HepG2 (cell line): Measurements from ENCODE around the gene SLC35F6. TPM values are rescaled to one million over a fixed set of nuclear protein-coding genes. Genes with fewer than 3 reads are reported as not detected.

Experiments used
- ATAC-seq: fragments of 200-7000 bp; cut with Tn5 transposase; 3 replicates; pipeline ENCODE4 v1.9.1; 2020; ENCODE audit warnings: mild to moderate bottlenecking, moderate library complexity
- BruUV-seq: library from RNA; stranded (reverse); fragments of 400-500 nt; replicated peaks from 2 replicates; lab custom pipeline; 2021; lab: Mats Ljungman, UMichigan
- CTCF ChIA-PET: fragments of 300-600 bp; formaldehyde crosslinking; extraction: SDS; loops from one replicate; lab custom pipeline; 2021; ENCODE audit warnings: low total read pairs, inconsistent platforms, low intra/inter-chr PET ratio; lab: Yijun Ruan, JAX
- POLR2A ChIA-PET: fragments of 350-600 bp; sonication (Branson Sonifier 250); formaldehyde crosslinking; loops from one replicate; lab custom pipeline; 2020; ENCODE audit warnings: antibody characterized with exemption, inconsistent platforms; lab: Yijun Ruan, JAX
- DNase-seq: peaks from one replicate; pipeline ENCODE4 v3.0.0-alpha.2; 2015; ENCODE audit warnings: low spot score
- FAIRE-seq: peaks from 3 replicates; lab custom pipeline; 2011; peaks lifted over from hg19 to GRCh38; lab: Jason Lieb, UNC
- H2AFZ ChIP-seq: one replicate; pipeline ENCODE4 v1.6.1; 2011; ENCODE audit warnings: low read length, inconsistent platforms
- H3K27ac ChIP-seq: fragments of 300-600 bp; 3 replicates; pipeline ENCODE4 v1.8.0; 2011; ENCODE audit warnings: mixed run types, mild to moderate bottlenecking, mixed read lengths, low read length, inconsistent platforms; ENCODE audit not compliant: insufficient read depth; ENCODE audit errors: extremely low read length
- H3K27me3 ChIP-seq, 2 experiments: fragments of 200-600 bp in 1 of 2; 2 replicates in 1 of 2; 3 replicates in 1 of 2; pipeline versions ENCODE4 v1.6.0 to v1.8.0; 2011; ENCODE audit warnings: low read length in 2 of 2, mild to moderate bottlenecking in 2 of 2, moderate library complexity in 2 of 2, inconsistent platforms in 1 of 2; ENCODE audit not compliant: insufficient read depth in 2 of 2, control insufficient read depth in 1 of 2
- H3K36me3 ChIP-seq, 2 experiments: fragments of 200-600 bp in 1 of 2; replicated peaks in 1 of 2; 2 replicates in 1 of 2; 3 replicates in 1 of 2; pipeline versions ENCODE4 v1.5.1 to v1.8.0; 2011; ENCODE audit warnings: low read length in 2 of 2, inconsistent platforms in 1 of 2; ENCODE audit not compliant: insufficient read depth in 2 of 2, control insufficient read depth in 1 of 2
- H3K4me1 ChIP-seq: 2 replicates; pipeline ENCODE4 v1.5.1; 2012; ENCODE audit warnings: low read length, inconsistent platforms; ENCODE audit not compliant: insufficient read depth
- H3K4me2 ChIP-seq: 2 replicates; pipeline ENCODE4 v1.6.0; 2011; ENCODE audit warnings: low read depth, low read length, inconsistent platforms
- H3K4me3 ChIP-seq, 3 experiments: fragments of 200-600 bp in 1 of 3; sonication (generic), shearing (Covaris generic) in 1 of 3; replicated peaks in 1 of 3; 2 replicates each; pipeline ENCODE4 v1.5.1; 2011 to 2016; ENCODE audit warnings: low read length in 3 of 3, inconsistent platforms in 2 of 3, low read depth in 2 of 3, mild to moderate bottlenecking in 2 of 3, control low read depth in 1 of 3, mixed read lengths in 1 of 3; ENCODE audit not compliant: insufficient read depth in 1 of 3
- H3K79me2 ChIP-seq: one replicate; pipeline ENCODE4 v1.6.1; 2011; ENCODE audit warnings: low read length, inconsistent platforms; ENCODE audit not compliant: insufficient read depth
- H3K9ac ChIP-seq: 2 replicates; pipeline ENCODE4 v1.6.0; 2011; ENCODE audit warnings: mild to moderate bottlenecking, low read depth, low read length, inconsistent platforms; ENCODE audit not compliant: insufficient read depth
- H3K9me3 ChIP-seq: 2 replicates; pipeline ENCODE4 v1.5.1; 2012; ENCODE audit warnings: mild to moderate bottlenecking, low read length
- H4K20me1 ChIP-seq: 2 replicates; pipeline ENCODE4 v1.6.0; 2011; ENCODE audit warnings: inconsistent platforms, mild to moderate bottlenecking, low read length, moderate library complexity; ENCODE audit not compliant: insufficient read depth
- DMAP1 ChIP-seq: IDR thresholded peaks from 2 replicates; pipeline ENCODE4 v1.6.1; 2016
- EEA1 ChIP-seq: sonication (generic); formaldehyde crosslinking; IDR thresholded peaks from 2 replicates; pipeline ENCODE4 v1.5.1; 2020; ENCODE audit warnings: mild to moderate bottlenecking, missing genetic modification reagents, borderline replicate concordance
- ESRRA ChIP-seq: sonication (generic); formaldehyde crosslinking; IDR thresholded peaks from 2 replicates; pipeline ENCODE4 v1.5.1; 2020; ENCODE audit warnings: mild to moderate bottlenecking, low read depth, missing genetic modification reagents
- KLF6 ChIP-seq: IDR thresholded peaks from 2 replicates; pipeline ENCODE4 v1.8.0; 2016; ENCODE audit warnings: missing biosample characterization, missing genetic modification reagents
- MLLT10 ChIP-seq: sonication (generic); formaldehyde crosslinking; IDR thresholded peaks from 2 replicates; pipeline ENCODE4 v1.4.0; 2020; ENCODE audit warnings: missing genetic modification reagents
- PHF20 ChIP-seq: sonication (generic); formaldehyde crosslinking; IDR thresholded peaks from 2 replicates; pipeline ENCODE4 v1.5.0; 2020; ENCODE audit warnings: mild to moderate bottlenecking, missing genetic modification reagents
- RBFOX2 ChIP-seq: fragments of 200-400 bp; formaldehyde crosslinking; IDR thresholded peaks from 2 replicates; pipeline ENCODE4 v1.6.1; 2017; ENCODE audit warnings: low read depth, mild to moderate bottlenecking, low read length
- ZFP36L1 ChIP-seq: sonication (generic); formaldehyde crosslinking; IDR thresholded peaks from 2 replicates; pipeline ENCODE4 v1.8.0; 2022; ENCODE audit warnings: mild to moderate bottlenecking, missing genetic modification reagents, moderate library complexity
- ZMYM2 ChIP-seq: sonication (generic); formaldehyde crosslinking; IDR thresholded peaks from 2 replicates; pipeline ENCODE4 v1.8.0; 2022; ENCODE audit warnings: mild to moderate bottlenecking, missing genetic modification reagents
- ZNF18 ChIP-seq: sonication (generic); formaldehyde crosslinking; IDR thresholded peaks from 2 replicates; pipeline ENCODE4 v1.8.0; 2022; ENCODE audit warnings: mild to moderate bottlenecking, missing genetic modification reagents; ENCODE audit not compliant: insufficient replicate concordance
- ZNF710 ChIP-seq: sonication (generic); formaldehyde crosslinking; IDR thresholded peaks from 2 replicates; pipeline ENCODE4 v1.5.0; 2020; ENCODE audit warnings: mild to moderate bottlenecking, missing genetic modification reagents, borderline replicate concordance
- ZNF777 ChIP-seq: sonication (generic); formaldehyde crosslinking; IDR thresholded peaks from 2 replicates; pipeline ENCODE4 v1.4.0; 2020; ENCODE audit warnings: missing genetic modification reagents
- ZNF879 ChIP-seq: sonication (generic); formaldehyde crosslinking; IDR thresholded peaks from 2 replicates; pipeline ENCODE4 v1.8.1; 2023; ENCODE audit warnings: missing genetic modification reagents
- WGBS: methylation state at CpG from one replicate; pipeline ENCODE4 v1.1.6; 2017; ENCODE audit warnings: low lambda C conversion rate; 5-methylcytosine and 5-hydroxymethylcytosine counted together
- in situ Hi-C: cut with HindIII; loops from 2 replicates; pipeline ENCODE4 v1.10.0; 2017; ENCODE audit warnings: low pct_unique_long_range_greater_than_20kb; ENCODE audit not compliant: extremely low pct_ligation_motif_present
- intact Hi-C: fragments of 100-400 bp; cut with micrococcal nuclease; formaldehyde crosslinking; loops from one replicate; pipeline ENCODE4 v1.10.0; 2022; ENCODE audit not compliant: unreplicated experiment
- polyA plus RNA-seq, 8 experiments: library from polyadenylated mRNA; depleted of rRNA in 3 of 8; stranded (reverse) in 7 of 8; unstranded in 1 of 8; fragments of >200 nt; fragmentation: Illumina TruSeq in 4 of 8; extraction: Trizol in 4 of 8; gene quantifications; 2 replicates each; pipeline versions ENCODE4 v1.2.1 to v1.2.3, GENCODE V29; 2011 to 2016; ENCODE audit warnings: low read depth in 4 of 8, missing spikeins in 1 of 8, mixed read lengths in 1 of 8; ENCODE audit not compliant: insufficient read depth in 1 of 8
- total RNA-seq, 5 experiments: library from RNA; depleted of rRNA; stranded (reverse); fragments of >200 nt; fragmentation: Illumina TruSeq; extraction: Trizol; gene quantifications; 2 replicates each; pipeline ENCODE4 v1.2.3, GENCODE V29; 2016; ENCODE audit warnings: low read depth in 1 of 5
- TF ChIP-seq, protein P1 (sequence below), 2 experiments: IDR thresholded peaks; 2 replicates each; pipeline ENCODE4 v1.6.1; 2011 to 2012; ENCODE audit warnings: low read length in 2 of 2, borderline replicate concordance in 1 of 2, low read depth in 1 of 2, mild to moderate bottlenecking in 1 of 2, moderate library complexity in 1 of 2
- TF ChIP-seq, protein P2 (sequence below): sonication (generic); formaldehyde crosslinking; conservative IDR thresholded peaks from 2 replicates; pipeline ENCODE4 v1.4.0; 2020; ENCODE audit warnings: missing genetic modification reagents

SLC35F6 gene
- total and polyA plus RNA-seq, 2 of the 13 experiments (the other 11 are each of a cell fraction or from before 2014, with no cell fraction given), result 15.2 to 21.2 TPM

- FAIRE-seq (peak; percentile 12), ATAC-seq (peak; percentile 20), DNase-seq (no peak)
- ChIA-PET CTCF (interaction anchor here (1.3 kb wide), 1 partner anchor 20 kb away, joined by 3 read pairs; no protein-coding TSS in a partner anchor), POLR2A (interaction anchor here (0.9 to 1.5 kb wide), 2 partner anchors 10 to 21 kb away, joined by 3 to 7 read pairs; partner anchors contain the start of gene CENPA)
- Histone ChIP-seq H3K79me2 (peaks cover 26% of the 10 kb centered on the region), H4K20me1 (no peaks in the 10 kb centered on the region), H3K9me3 (no peaks in the 10 kb centered on the region), H3K4me3 (peak overlapping the region; percentile 91 to 97 (median 91)), H3K27ac (peak overlapping the region; percentile 52), H3K4me1 (peaks cover 30% of the 10 kb centered on the region), H3K9ac (peak overlapping the region; percentile 84), H3K27me3 (no peaks in the 10 kb centered on the region; a peak in 1 of 5 replicates), H3K4me2 (peak overlapping the region; percentile 94), H3K36me3 (peaks cover 0 to 1% of the 10 kb centered on the region in 2 experiments; a peak in 1 of 5 replicates), H2AFZ (no peak overlapping the region)
- no TSS peak for BruUV-seq
- intact Hi-C loops, result loop anchor here (1.0 kb wide), 1 partner anchor 7 kb away; no protein-coding TSS in a partner anchor
- in situ Hi-C loops, result no loop called here
- WGBS, result under 1% methylated on average over 3 of the region's 3 CpGs
- TF ChIP-seq KLF6 (CRISPR knock-in tag) (no peak), DMAP1 (no peak), PHF20 (CRISPR knock-in tag) (no peak), ZFP36L1 (CRISPR knock-in tag) (no peak), ZMYM2 (CRISPR knock-in tag) (no peak), ZNF710 (no peak), ESRRA (CRISPR knock-in tag) (0 out of 2 replicates have a peak, but pooled peaks have one; percentile 12), ZNF777 (CRISPR knock-in tag) (no peak), MLLT10 (CRISPR knock-in tag) (no peak), EEA1 (CRISPR knock-in tag) (peak; percentile 32; the same call in 1 of the 2 replicates), ZNF18 (CRISPR knock-in tag) (peak; percentile 12), RBFOX2 (no peak), ZNF879 (no peak)
- TF ChIP-seq, protein P1, sequence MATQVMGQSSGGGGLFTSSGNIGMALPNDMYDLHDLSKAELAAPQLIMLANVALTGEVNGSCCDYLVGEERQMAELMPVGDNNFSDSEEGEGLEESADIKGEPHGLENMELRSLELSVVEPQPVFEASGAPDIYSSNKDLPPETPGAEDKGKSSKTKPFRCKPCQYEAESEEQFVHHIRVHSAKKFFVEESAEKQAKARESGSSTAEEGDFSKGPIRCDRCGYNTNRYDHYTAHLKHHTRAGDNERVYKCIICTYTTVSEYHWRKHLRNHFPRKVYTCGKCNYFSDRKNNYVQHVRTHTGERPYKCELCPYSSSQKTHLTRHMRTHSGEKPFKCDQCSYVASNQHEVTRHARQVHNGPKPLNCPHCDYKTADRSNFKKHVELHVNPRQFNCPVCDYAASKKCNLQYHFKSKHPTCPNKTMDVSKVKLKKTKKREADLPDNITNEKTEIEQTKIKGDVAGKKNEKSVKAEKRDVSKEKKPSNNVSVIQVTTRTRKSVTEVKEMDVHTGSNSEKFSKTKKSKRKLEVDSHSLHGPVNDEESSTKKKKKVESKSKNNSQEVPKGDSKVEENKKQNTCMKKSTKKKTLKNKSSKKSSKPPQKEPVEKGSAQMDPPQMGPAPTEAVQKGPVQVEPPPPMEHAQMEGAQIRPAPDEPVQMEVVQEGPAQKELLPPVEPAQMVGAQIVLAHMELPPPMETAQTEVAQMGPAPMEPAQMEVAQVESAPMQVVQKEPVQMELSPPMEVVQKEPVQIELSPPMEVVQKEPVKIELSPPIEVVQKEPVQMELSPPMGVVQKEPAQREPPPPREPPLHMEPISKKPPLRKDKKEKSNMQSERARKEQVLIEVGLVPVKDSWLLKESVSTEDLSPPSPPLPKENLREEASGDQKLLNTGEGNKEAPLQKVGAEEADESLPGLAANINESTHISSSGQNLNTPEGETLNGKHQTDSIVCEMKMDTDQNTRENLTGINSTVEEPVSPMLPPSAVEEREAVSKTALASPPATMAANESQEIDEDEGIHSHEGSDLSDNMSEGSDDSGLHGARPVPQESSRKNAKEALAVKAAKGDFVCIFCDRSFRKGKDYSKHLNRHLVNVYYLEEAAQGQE (IDR thresholded peaks at IDR 0.05; ENCODE audit: borderline replicate concordance in 1 of 2, low read depth in 1 of 2, low read length in 2 of 2), result no peak
- TF ChIP-seq, protein P2, sequence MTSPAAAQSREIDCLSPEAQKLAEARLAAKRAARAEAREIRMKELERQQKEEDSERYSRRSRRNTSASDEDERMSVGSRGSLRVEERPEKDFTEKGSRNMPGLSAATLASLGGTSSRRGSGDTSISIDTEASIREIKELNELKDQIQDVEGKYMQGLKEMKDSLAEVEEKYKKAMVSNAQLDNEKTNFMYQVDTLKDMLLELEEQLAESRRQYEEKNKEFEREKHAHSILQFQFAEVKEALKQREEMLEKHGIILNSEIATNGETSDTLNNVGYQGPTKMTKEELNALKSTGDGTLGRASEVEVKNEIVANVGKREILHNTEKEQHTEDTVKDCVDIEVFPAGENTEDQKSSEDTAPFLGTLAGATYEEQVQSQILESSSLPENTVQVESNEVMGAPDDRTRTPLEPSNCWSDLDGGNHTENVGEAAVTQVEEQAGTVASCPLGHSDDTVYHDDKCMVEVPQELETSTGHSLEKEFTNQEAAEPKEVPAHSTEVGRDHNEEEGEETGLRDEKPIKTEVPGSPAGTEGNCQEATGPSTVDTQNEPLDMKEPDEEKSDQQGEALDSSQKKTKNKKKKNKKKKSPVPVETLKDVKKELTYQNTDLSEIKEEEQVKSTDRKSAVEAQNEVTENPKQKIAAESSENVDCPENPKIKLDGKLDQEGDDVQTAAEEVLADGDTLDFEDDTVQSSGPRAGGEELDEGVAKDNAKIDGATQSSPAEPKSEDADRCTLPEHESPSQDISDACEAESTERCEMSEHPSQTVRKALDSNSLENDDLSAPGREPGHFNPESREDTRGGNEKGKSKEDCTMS (CRISPR knock-in tag), result no peak
Measured at GRCh38 chr2:26764906-26765305, 822 bp downstream of the SLC35F6 start.
